ENCODE measurements around the gene PPP2R5C. TPM values are rescaled to one million over a fixed set of nuclear protein-coding genes. Genes with fewer than 3 reads are reported as not detected.
"Not testable (repeated sequence)": the region's sequence is repeated elsewhere in the genome, so short reads cannot be mapped to it uniquely, and the experiment has no call there.

PPP2R5C gene
- total RNA-seq, 1 experiment from 2014 or later, result 93.0 TPM

DNA sequence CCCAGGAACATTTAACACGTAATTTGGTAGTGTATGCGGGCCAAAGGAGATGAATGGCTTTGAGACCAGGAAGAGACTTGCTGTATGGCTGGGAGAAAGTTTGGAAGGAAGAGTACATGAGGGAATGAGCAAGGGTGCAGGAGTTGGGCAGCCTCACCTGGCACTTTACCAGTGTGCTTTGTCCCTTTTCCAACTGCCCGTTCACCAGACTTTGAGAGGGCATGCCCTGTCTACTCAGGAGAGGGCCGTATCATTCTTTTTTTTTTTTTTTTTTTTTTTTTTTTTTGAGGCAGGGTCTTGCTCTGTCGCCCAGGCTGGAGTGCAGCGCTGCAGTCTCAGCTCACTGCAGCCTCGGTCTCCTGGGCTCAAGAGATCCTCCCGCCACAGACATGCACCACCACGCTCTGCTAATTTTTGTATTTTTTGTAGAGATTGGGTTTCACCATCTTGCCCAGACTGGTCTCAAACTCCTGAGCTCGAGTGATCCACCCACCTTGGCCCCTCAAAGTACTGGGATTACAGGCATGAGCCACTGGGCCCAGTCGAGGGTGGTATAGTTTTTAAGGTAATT lies 209.4 kb downstream of the PPP2R5C start:
- no peak overlapping the region for H3K4me2 ChIP-seq (ENCODE audit: insufficient read depth, insufficient read length, low read length)
- Mint-ChIP-seq H3K4me3 (no peak overlapping the region; a peak in 1 of 5 replicates), H3K27me3 (ENCODE audit: low read depth) (no peaks in the 10 kb centered on the region), H3K36me3 (ENCODE audit: insufficient read depth in 1 of 3, low read depth in 3 of 3) (peaks cover 16 to 32% (median 24%) of the 10 kb centered on the region in 3 experiments), H3K4me1 (peaks cover 15 to 17% of the 10 kb centered on the region in 2 experiments), H3K27ac (peak overlapping the region; percentile 40 to 91 (median 86); a peak in 5 of 7 replicates), H3K9me3 (no peaks in the 10 kb centered on the region)
- H3K23me2 ChIP-seq (ENCODE audit: insufficient read length, low read depth, low read length, poor library complexity, severe bottlenecking), result peaks cover under 1% of the 10 kb centered on the region
- no peak overlapping the region for H2BK20ac ChIP-seq (ENCODE audit: low read depth, low read length, poor library complexity, severe bottlenecking)
- H2AK5ac ChIP-seq (ENCODE audit: insufficient read length, low read length), result no peak overlapping the region
- H3K23ac ChIP-seq (ENCODE audit: insufficient read length, low read depth, low read length), result no peak overlapping the region
- WGBS (ENCODE audit: extremely low coverage, insufficient read length, low lambda C conversion rate), result no CpG with 5 or more reads among the region's 11 CpGs
- H2BK12ac ChIP-seq (ENCODE audit: insufficient read length, low read depth, low read length), result no peak overlapping the region
- H4K8ac ChIP-seq (replicated peaks; ENCODE audit: insufficient read length, low read depth, low read length), result no peak overlapping the region
- no peaks in the 10 kb centered on the region; the same call in 1 of the 2 replicates for H3K4me1 ChIP-seq (ENCODE audit: insufficient read depth, low read length)
- H2BK15ac ChIP-seq (ENCODE audit: low read depth, low read length), result no peak overlapping the region
- H3K4ac ChIP-seq (ENCODE audit: low read depth, low read length), result no peak overlapping the region
- H3K14ac ChIP-seq (ENCODE audit: insufficient read depth, low read length), result no peak overlapping the region
- no peak overlapping the region for H2AFZ ChIP-seq (ENCODE audit: low read length)
- no peak overlapping the region for H3K56ac ChIP-seq (ENCODE audit: insufficient read length, low read depth, low read length)
- H4K91ac ChIP-seq (ENCODE audit: insufficient read length, low read depth, low read length), result no peak overlapping the region
- no peaks in the 10 kb centered on the region for H3K27me3 ChIP-seq (ENCODE audit: insufficient read depth, low read length)
- H3K79me2 ChIP-seq (ENCODE audit: insufficient read depth, low read length), result peaks cover 47% of the 10 kb centered on the region; the same call in 1 of the 2 replicates
- no peak overlapping the region for H3K27ac ChIP-seq (ENCODE audit: insufficient read length, low read depth, low read length)
- H2BK5ac ChIP-seq (ENCODE audit: insufficient read length, low read length), result no peak overlapping the region
- DNase-seq, result no peak
- no peaks in the 10 kb centered on the region for H3K9me3 ChIP-seq (ENCODE audit: control insufficient read depth, low read depth, low read length)
- TF ChIP-seq, protein P1, sequence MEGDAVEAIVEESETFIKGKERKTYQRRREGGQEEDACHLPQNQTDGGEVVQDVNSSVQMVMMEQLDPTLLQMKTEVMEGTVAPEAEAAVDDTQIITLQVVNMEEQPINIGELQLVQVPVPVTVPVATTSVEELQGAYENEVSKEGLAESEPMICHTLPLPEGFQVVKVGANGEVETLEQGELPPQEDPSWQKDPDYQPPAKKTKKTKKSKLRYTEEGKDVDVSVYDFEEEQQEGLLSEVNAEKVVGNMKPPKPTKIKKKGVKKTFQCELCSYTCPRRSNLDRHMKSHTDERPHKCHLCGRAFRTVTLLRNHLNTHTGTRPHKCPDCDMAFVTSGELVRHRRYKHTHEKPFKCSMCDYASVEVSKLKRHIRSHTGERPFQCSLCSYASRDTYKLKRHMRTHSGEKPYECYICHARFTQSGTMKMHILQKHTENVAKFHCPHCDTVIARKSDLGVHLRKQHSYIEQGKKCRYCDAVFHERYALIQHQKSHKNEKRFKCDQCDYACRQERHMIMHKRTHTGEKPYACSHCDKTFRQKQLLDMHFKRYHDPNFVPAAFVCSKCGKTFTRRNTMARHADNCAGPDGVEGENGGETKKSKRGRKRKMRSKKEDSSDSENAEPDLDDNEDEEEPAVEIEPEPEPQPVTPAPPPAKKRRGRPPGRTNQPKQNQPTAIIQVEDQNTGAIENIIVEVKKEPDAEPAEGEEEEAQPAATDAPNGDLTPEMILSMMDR (conservative IDR thresholded peaks at IDR 0.05), result no peak
- no peak overlapping the region for H3T11ph ChIP-seq (ENCODE audit: low read length)
- H3K18ac ChIP-seq (ENCODE audit: insufficient read length, low read depth, low read length), result no peak overlapping the region
- H3K79me1 ChIP-seq (ENCODE audit: insufficient read depth, low read depth, low read length, poor library complexity, severe bottlenecking), result peaks cover 9% of the 10 kb centered on the region
- H4K5ac ChIP-seq (ENCODE audit: insufficient read length, low read depth, low read length), result no peak overlapping the region
- H4K20me1 ChIP-seq (ENCODE audit: control insufficient read depth, insufficient read depth, insufficient read length), result no peaks in the 10 kb centered on the region
- H2BK120ac ChIP-seq (ENCODE audit: low read depth, low read length, poor library complexity, severe bottlenecking), result no peak overlapping the region
- no peak overlapping the region for H3K9ac ChIP-seq (ENCODE audit: extremely low read depth, insufficient read length, low read length)

DNA sequence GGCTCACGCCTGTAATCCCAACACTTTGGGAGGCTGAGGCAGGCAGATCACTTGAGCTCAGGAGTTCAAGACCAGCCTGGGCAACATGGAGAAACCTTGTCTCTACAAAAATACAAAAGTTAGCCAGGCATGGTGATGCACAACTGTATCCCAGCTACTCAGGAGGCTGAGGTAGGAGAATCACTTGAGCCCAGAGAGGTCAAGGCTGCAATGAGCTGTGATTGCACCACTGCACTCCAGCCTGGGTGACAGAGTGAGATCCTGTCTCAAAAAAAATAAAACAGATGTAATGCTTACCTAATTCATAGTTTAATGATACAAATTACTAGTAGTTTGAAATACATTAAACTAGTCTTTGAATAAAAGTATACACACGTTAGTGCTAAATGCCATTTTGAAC lies 209.9 kb downstream of the PPP2R5C start:
- not testable (repeated sequence) for H3K27me3 Mint-ChIP-seq (ENCODE audit: low read depth); H4K20me1 ChIP-seq (ENCODE audit: control insufficient read depth, insufficient read depth, insufficient read length); H3K9me3 ChIP-seq (ENCODE audit: control insufficient read depth, low read depth, low read length); H3K23me2 ChIP-seq (ENCODE audit: insufficient read length, low read depth, low read length, poor library complexity, severe bottlenecking); H3T11ph ChIP-seq (ENCODE audit: low read length); H3K18ac ChIP-seq (ENCODE audit: insufficient read length, low read depth, low read length); H4K5ac ChIP-seq (ENCODE audit: insufficient read length, low read depth, low read length); H3K4me3 Mint-ChIP-seq; H3K56ac ChIP-seq (ENCODE audit: insufficient read length, low read depth, low read length); H2BK12ac ChIP-seq (ENCODE audit: insufficient read length, low read depth, low read length); H3K27ac Mint-ChIP-seq; H3K4me1 ChIP-seq (ENCODE audit: insufficient read depth, low read length); H3K27me3 ChIP-seq (ENCODE audit: insufficient read depth, low read length); H3K9me3 Mint-ChIP-seq; H2BK5ac ChIP-seq (ENCODE audit: insufficient read length, low read length); H2AK5ac ChIP-seq (ENCODE audit: insufficient read length, low read length); H2AFZ ChIP-seq (ENCODE audit: low read length); H3K23ac ChIP-seq (ENCODE audit: insufficient read length, low read depth, low read length); H3K79me1 ChIP-seq (ENCODE audit: insufficient read depth, low read depth, low read length, poor library complexity, severe bottlenecking); H2BK20ac ChIP-seq (ENCODE audit: low read depth, low read length, poor library complexity, severe bottlenecking); H3K9ac ChIP-seq (ENCODE audit: extremely low read depth, insufficient read length, low read length); H2BK120ac ChIP-seq (ENCODE audit: low read depth, low read length, poor library complexity, severe bottlenecking); H2BK15ac ChIP-seq (ENCODE audit: low read depth, low read length); H3K27ac ChIP-seq (ENCODE audit: insufficient read length, low read depth, low read length); H3K14ac ChIP-seq (ENCODE audit: insufficient read depth, low read length); H4K8ac ChIP-seq (replicated peaks; ENCODE audit: insufficient read length, low read depth, low read length); DNase-seq; H4K91ac ChIP-seq (ENCODE audit: insufficient read length, low read depth, low read length); H3K4me2 ChIP-seq (ENCODE audit: insufficient read depth, insufficient read length, low read length); H3K4ac ChIP-seq (ENCODE audit: low read depth, low read length)
- H3K79me2 ChIP-seq (ENCODE audit: insufficient read depth, low read length), result peaks cover 44% of the 10 kb centered on the region; the same call in 1 of the 2 replicates
- Mint-ChIP-seq H3K36me3 (ENCODE audit: insufficient read depth in 1 of 3, low read depth in 3 of 3) (peaks cover 17 to 35% (median 26%) of the 10 kb centered on the region in 3 experiments), H3K4me1 (peaks cover 12 to 14% of the 10 kb centered on the region in 2 experiments)
- WGBS (ENCODE audit: extremely low coverage, insufficient read length, low lambda C conversion rate), result no CpG with 5 or more reads among the region's 2 CpGs
